HG02798 (cell line): ENCODE results near the gene CDCP1.

ENCODE experiments used
- ATAC-seq: cut with Tn5 transposase; IDR thresholded peaks from one replicate; pipeline ENCODE4 v1.9.1; 2021; ENCODE audit warnings: mild to moderate bottlenecking; ENCODE audit not compliant: unreplicated experiment, poor library complexity

Gene CDCP1

DNA sequence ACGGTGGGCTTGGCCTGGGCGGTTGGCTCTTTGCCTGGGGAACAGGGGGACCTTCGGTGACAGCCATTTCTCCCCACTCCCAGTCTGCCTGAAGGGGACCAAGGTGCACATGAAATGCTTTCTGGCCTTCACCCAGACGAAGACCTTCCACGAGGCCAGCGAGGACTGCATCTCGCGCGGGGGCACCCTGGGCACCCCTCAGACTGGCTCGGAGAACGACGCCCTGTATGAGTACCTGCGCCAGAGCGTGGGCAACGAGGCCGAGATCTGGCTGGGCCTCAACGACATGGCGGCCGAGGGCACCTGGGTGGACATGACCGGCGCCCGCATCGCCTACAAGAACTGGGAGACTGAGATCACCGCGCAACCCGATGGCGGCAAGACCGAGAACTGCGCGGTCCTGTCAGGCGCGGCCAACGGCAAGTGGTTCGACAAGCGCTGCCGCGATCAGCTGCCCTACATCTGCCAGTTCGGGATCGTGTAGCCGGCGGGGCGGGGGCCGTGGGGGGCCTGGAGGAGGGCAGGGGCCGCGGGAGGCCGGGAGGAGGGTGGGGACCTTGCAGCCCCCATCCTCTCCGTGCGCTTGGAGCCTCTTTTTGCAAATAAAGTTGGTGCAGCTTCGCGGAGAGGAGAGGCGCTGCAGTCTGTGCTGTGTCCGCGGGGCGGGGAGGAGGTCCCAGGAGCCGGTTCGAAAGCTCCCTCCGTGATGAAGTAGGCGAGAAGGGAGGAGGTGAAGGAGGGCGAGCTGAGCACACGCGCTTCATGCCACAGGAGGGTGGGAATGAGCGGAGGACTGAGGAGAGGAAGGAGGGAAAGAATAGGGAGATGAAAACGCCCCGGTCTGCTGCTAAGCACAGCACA, 110.5 kb downstream of the CDCP1 start:
- ATAC-seq, result no peak

GRCh38 chr3:45034612-45035252, 111.4 kb downstream of the CDCP1 start:
- no peak for ATAC-seq

DNA sequence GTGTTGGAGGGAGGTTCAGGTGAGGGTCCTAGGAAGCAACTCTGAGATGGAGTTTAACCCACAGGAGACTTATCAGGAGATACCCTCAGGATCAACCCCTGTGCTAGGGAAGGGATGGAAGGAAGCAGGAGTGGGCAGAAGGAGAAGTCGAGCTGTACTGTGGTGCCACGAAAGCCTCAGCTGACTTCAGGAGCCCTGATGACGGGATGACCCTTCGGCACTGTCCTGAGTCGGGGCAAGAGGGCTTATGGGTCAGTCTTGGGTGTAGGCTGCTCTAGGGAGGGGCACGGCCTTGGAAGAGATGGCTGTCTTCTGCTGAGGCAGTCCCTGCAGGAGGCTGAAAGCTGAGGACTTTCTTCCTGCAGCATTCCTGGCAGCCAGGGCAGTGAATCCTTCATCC, 112.4 kb downstream of the CDCP1 start:
- no peak for ATAC-seq
